ENCODE results near the gene PPIF.
A peak's percentile ranks its signal among the peaks of the same experiment; 100 is the strongest.

Gene PPIF

DNA sequence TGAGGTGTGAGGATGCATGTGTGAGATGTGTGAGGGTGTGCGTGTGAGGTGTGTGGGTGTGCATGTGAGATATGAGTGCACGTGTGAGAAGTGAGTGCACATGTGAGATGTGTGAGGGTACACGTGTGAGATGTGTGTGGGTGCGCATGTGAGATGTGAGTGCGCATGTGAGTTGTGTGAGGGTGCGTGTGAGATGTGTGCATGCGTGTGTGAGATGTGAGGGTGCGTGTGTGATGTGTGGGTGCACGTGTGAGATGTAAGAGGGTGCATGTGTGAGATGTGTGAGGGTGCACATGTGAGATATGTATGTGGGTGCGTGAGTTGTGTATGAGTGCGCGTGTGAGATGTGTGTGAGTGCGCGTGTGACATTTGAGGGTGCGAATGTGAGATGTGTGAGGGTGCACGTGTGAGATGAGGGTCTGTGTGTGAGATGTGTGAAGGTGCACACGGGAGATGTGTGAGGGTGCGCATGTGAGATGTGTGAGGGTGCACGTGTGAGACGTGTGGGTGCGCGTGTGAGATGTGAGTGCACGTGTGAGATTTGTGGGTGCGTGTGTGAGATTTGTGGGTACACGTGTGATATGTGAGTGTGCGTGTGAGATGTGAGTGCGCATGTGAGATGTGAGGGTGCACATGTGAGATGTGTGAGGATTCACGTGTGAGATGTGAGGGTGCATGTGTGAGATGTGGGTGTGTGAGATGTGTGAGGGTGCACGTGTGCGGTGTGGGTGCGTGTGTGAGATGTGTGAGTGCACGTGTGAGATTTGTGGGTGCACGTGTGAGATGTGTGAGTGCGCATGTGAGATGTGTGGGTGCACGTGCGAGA is 30.5 kb downstream of the PPIF start:
- peaks cover 6% of the 10 kb centered on the region for H3K4me1 Mint-ChIP-seq
- no peak for DNase-seq (ENCODE audit: low spot score in 2 of 2)
- no peaks in the 10 kb centered on the region for H3K36me3 Mint-ChIP-seq
- no peaks in the 10 kb centered on the region for H3K9me3 Mint-ChIP-seq
- no peak overlapping the region for H3K4me3 Mint-ChIP-seq
- ATAC-seq = no peak
- no peak overlapping the region for H3K27ac Mint-ChIP-seq

DNA sequence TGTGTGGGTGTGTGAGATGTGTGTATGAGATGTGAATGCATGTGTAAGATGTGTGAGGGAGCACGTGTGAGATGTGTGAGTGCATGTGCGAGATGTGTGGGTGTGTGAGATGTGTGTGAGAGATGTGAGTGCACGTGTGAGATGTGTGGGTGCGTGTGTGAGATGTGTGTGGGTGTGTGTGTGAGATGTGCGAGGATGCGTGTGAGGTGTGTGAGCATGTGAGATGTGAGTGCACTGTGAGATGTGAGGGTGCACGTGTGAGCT is 31.0 kb downstream of the PPIF start:
- no peak for ATAC-seq
- no peak overlapping the region for H3K27ac Mint-ChIP-seq
- DNase-seq (ENCODE audit: low spot score in 2 of 2) = no peak
- peaks cover 6% of the 10 kb centered on the region for H3K4me1 Mint-ChIP-seq
- no peaks in the 10 kb centered on the region for H3K36me3 Mint-ChIP-seq
- no peak overlapping the region for H3K4me3 Mint-ChIP-seq
- H3K9me3 Mint-ChIP-seq = no peaks in the 10 kb centered on the region

DNA sequence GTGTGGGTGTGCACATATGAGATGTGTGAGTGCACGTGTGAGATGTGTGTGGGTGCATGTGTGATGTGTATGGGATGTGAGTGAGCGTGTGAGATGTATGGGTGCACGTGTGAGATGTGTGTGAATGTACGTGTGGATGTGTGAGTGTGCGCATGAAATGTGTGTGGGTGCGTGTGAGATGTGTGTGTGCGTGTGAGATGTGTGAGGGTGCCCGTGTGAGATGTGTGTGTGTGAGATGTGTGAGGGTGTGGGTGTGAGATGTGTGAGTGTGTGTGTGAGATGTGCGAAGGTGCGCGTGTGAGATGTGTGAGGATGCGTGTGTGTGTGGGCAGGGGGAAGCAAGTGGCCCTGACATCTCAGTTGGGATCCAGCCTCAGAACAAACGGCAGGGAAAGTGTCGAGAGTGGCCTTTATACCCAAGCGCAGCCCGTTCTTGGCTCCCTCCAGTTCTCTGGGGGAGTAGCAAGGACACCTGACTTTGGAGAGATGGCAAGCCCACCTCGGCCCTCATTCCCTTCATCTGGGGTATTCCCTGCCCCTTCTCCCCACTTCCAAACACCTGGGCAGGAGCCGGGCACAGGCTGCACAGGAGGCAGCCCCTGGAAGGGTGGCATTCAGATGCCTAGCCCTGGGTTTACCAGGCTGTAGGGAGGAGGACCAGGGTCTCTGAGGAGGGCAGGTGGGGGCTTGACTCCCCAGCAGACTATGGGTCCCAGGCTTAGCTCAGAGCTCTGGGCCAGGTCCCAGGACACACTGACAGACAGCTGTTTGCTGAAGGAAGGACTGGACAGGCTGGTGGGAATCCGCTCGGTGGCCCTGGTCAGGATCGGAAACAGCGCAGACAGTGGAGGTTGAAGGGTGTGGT is 31.6 kb downstream of the PPIF start:
- Mint-ChIP-seq H3K27ac (no peak overlapping the region), H3K36me3 (no peaks in the 10 kb centered on the region), H3K4me1 (peaks cover 6% of the 10 kb centered on the region), H3K9me3 (no peaks in the 10 kb centered on the region), H3K4me3 (no peak overlapping the region)
- DNase-seq (ENCODE audit: low spot score in 2 of 2) (peak in 1 of 2 donors; percentile 34), ATAC-seq (no peak)

GRCh38 chr10:79379512-79380124 is 32.3 kb downstream of the PPIF start:
- no peaks in the 10 kb centered on the region for H3K36me3 Mint-ChIP-seq
- DNase-seq (ENCODE audit: low spot score in 2 of 2) = no peak
- H3K4me1 Mint-ChIP-seq = peaks cover 4% of the 10 kb centered on the region
- H3K4me3 Mint-ChIP-seq = no peak overlapping the region
- ATAC-seq = no peak
- no peak overlapping the region for H3K27ac Mint-ChIP-seq
- H3K9me3 Mint-ChIP-seq = no peaks in the 10 kb centered on the region

GRCh38 chr10:79380125-79380945 is 33.1 kb downstream of the PPIF start:
- DNase-seq (ENCODE audit: low spot score in 2 of 2) = peak in 1 of 2 donors; percentile 43
- H3K9me3 Mint-ChIP-seq = no peaks in the 10 kb centered on the region
- no peak for ATAC-seq
- H3K4me3 Mint-ChIP-seq = no peak overlapping the region
- no peaks in the 10 kb centered on the region for H3K4me1 Mint-ChIP-seq
- H3K27ac Mint-ChIP-seq = no peak overlapping the region
- H3K36me3 Mint-ChIP-seq = no peaks in the 10 kb centered on the region

- H3K27ac Mint-ChIP-seq = no peak overlapping the region
These were observed 33.9 kb downstream of the PPIF start for GRCh38 chr10:79380946-79381721.

GRCh38 chr10:79381804-79382221 is 34.5 kb downstream of the PPIF start:
- ATAC-seq = no peak
- H3K9me3 Mint-ChIP-seq = no peaks in the 10 kb centered on the region
- no peak overlapping the region for H3K4me3 Mint-ChIP-seq
- no peak for DNase-seq (ENCODE audit: low spot score in 2 of 2)
- no peaks in the 10 kb centered on the region for H3K4me1 Mint-ChIP-seq
- no peaks in the 10 kb centered on the region for H3K36me3 Mint-ChIP-seq
- H3K27ac Mint-ChIP-seq = no peak overlapping the region

More at GRCh38 chr10:79380946-79381721, 33.9 kb downstream of the PPIF start:
- ATAC-seq (no peak), DNase-seq (ENCODE audit: low spot score in 2 of 2) (no peak)
- no peak overlapping the region for H3K4me3 Mint-ChIP-seq
- H3K9me3 Mint-ChIP-seq = no peaks in the 10 kb centered on the region
- no peaks in the 10 kb centered on the region for H3K4me1 Mint-ChIP-seq
- no peaks in the 10 kb centered on the region for H3K36me3 Mint-ChIP-seq

DNA sequence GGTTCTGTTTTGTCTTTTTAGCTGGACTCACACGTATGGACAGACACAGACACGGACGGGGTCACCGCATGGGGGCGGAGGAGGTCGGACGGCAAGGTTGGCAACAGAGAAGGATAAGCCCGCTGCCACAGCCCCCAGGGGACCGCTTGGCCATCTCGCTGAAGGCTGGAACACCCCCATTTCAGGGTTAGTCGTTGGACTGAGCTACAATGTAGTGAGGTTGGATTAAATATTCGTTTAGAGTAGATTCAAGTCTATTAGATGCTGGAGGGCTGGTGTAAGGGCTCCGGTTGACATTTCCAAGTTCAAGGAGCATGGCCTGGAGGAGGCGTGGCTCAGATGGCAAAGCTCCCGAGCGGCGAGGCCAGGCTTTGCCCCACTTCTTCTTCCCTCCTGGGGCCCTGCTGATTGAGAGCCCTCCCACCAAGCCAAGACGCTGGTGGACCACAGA is 35.2 kb downstream of the PPIF start:
- no peaks in the 10 kb centered on the region for H3K4me1 Mint-ChIP-seq
- H3K27ac Mint-ChIP-seq = no peak overlapping the region
- no peak overlapping the region for H3K4me3 Mint-ChIP-seq
- DNase-seq (ENCODE audit: low spot score in 2 of 2) (no peak), ATAC-seq (no peak)
- H3K36me3 Mint-ChIP-seq = no peaks in the 10 kb centered on the region
- H3K9me3 Mint-ChIP-seq = no peaks in the 10 kb centered on the region

DNA sequence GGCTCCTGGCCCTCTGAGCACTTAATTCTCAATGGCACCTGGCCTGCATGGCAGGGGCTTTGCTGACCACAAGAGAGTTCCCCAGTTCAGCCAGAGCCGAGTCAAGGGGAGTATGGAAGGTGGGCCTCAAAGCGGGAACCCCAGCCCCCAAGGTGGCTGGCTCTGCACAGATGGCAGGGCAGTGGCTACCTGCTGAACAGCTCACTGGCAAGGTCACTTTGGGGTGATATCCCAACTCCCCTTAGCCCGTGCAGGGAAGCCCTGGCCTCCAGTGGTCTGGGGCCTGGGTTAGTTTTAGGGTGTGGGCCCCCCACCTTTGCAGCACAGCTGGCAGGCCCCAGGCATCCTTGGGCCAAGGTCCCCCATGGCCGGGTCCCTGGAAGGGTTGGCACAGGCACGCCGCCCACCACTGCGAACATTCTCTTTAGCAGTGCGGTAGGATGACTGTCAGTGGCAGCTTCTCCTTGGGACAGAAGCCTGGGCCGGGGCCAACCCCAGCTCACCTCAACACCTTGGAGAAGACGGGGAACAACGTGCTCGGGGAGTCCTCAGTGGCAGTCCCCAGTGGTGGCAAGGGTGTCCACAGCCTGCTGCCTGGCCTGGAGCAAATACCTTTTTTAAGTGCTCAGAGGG is 36.8 kb downstream of the PPIF start:
- Mint-ChIP-seq H3K4me1 (no peaks in the 10 kb centered on the region), H3K27ac (no peak overlapping the region), H3K9me3 (no peaks in the 10 kb centered on the region), H3K4me3 (no peak overlapping the region), H3K36me3 (no peaks in the 10 kb centered on the region)
- no peak for ATAC-seq
- DNase-seq (ENCODE audit: low spot score in 2 of 2) = no peak

DNA sequence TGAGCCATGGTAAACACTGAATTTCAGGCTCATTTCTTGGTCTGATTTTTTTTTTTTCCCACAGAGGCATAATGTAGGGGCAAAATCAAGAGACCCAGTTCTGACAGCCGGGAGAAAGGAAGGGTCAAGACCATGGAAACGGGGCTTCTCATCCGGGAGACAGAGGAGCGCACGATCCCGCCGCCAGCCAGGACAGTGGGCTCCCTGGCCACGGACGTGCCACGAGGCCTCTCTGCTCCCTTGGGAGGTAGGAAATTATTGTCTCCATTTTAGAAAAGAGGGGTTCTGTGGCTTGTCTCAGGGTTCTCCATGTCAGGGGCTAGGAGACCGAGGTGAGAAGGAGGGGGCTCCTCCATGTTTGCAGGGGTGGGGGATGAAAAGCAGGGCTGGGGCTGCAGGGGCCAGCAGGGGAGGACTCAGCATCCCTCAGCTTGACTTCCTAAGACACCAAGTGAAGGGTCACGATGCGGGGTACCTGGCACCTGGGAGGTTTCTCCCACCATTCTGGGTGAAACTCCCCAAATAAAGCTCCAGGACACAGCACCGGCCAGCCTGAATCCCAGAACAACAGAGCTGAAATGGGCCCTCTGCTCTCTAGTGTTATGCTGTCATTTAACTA is 37.6 kb downstream of the PPIF start:
- no peak overlapping the region for H3K4me3 Mint-ChIP-seq
- DNase-seq (ENCODE audit: low spot score in 2 of 2) = no peak
- no peaks in the 10 kb centered on the region for H3K9me3 Mint-ChIP-seq
- ATAC-seq = no peak
- no peak overlapping the region for H3K27ac Mint-ChIP-seq
- H3K36me3 Mint-ChIP-seq = no peaks in the 10 kb centered on the region
- H3K4me1 Mint-ChIP-seq = no peaks in the 10 kb centered on the region

GRCh38 chr10:79385392-79385795 is 38.1 kb downstream of the PPIF start:
- no peak overlapping the region for H3K4me3 Mint-ChIP-seq
- H3K4me1 Mint-ChIP-seq = no peaks in the 10 kb centered on the region
- ATAC-seq = no peak
- H3K9me3 Mint-ChIP-seq = no peaks in the 10 kb centered on the region
- no peaks in the 10 kb centered on the region for H3K36me3 Mint-ChIP-seq
- DNase-seq (ENCODE audit: low spot score in 2 of 2) = no peak
- no peak overlapping the region for H3K27ac Mint-ChIP-seq

- DNase-seq (ENCODE audit: low spot score in 2 of 2) (no peak), ATAC-seq (no peak)
These were observed 38.7 kb downstream of the PPIF start for GRCh38 chr10:79385804-79386531.

More at GRCh38 chr10:79385804-79386531, 38.7 kb downstream of the PPIF start:
- H3K4me3 Mint-ChIP-seq = no peak overlapping the region
- no peaks in the 10 kb centered on the region for H3K4me1 Mint-ChIP-seq
- no peaks in the 10 kb centered on the region for H3K36me3 Mint-ChIP-seq
- H3K9me3 Mint-ChIP-seq = no peaks in the 10 kb centered on the region
- no peak overlapping the region for H3K27ac Mint-ChIP-seq

Data from stimulated activated effector memory CD8-positive, alpha-beta T cell treated with anti-CD3 and anti-CD28 coated beads, Interleukin-12 subunit alpha, Interleukin-12 subunit beta, amount 100 ng/mL, for 72 hours (primary cell).